ENCODE results near the gene MERTK. TPM values are rescaled to one million over a fixed set of nuclear protein-coding genes. Genes with fewer than 3 reads are reported as not detected.

Gene MERTK
- total RNA-seq, result 1.0 and 2.7 TPM in 2 replicates

GRCh38 chr2:111897924-111898702 lies at the start of gene MERTK:
TSS of gene MERTK (plus strand) at chr2:111898607. CDS start at chr2:111898736, 129 bp downstream.

DNA sequence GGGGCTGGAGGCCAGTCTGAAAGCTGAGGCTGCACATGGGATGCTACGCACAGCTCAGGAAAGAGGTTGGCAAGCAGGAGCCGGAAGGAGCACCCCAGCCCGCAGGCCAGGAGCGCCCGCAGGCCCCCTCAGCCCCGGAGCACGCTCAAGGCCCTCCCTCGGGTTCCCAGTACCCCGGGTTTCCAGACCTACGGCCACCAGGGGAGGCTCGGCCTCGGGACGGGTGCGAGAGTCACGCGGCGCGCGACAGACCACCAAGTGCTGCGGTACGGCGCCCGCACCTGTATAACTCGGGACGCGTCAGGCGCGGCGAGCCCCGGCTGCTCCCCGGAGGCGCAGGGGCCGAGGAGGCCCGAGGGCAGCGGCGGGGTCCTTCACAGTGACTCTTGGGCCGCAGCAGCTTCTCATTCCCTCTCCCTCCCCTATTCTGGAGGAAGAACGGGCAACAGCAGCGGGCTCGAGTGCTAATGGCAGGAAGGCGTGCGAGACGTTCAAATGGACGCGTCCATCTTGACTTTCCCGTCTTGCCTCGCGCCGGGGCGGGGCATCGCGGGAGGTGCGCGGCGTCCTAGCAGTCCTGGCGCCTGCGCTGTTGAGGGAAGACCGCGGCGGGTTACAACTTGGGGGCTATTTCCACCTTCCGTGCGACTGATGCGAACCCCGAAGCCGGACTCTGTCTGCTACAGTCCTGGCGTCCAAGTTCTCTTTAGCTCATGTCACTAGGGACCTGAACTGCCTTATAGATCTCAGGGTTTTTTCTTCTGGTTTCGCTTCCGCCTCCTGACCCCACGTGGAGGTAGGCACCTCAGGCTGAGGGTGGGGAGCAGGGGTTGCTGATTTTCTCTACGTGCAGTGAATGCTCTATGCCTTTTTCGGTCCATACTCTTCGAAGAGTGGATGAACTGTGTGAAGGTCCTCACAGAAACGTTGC lies 14.5 kb upstream of the MERTK start, which contains the start of gene ANAPC1:
Gene ANAPC1 (minus strand): TSS at position 533 of the 931 bp plus-strand sequence. CDS start 3,368 bp downstream, outside the sequence.

DNA sequence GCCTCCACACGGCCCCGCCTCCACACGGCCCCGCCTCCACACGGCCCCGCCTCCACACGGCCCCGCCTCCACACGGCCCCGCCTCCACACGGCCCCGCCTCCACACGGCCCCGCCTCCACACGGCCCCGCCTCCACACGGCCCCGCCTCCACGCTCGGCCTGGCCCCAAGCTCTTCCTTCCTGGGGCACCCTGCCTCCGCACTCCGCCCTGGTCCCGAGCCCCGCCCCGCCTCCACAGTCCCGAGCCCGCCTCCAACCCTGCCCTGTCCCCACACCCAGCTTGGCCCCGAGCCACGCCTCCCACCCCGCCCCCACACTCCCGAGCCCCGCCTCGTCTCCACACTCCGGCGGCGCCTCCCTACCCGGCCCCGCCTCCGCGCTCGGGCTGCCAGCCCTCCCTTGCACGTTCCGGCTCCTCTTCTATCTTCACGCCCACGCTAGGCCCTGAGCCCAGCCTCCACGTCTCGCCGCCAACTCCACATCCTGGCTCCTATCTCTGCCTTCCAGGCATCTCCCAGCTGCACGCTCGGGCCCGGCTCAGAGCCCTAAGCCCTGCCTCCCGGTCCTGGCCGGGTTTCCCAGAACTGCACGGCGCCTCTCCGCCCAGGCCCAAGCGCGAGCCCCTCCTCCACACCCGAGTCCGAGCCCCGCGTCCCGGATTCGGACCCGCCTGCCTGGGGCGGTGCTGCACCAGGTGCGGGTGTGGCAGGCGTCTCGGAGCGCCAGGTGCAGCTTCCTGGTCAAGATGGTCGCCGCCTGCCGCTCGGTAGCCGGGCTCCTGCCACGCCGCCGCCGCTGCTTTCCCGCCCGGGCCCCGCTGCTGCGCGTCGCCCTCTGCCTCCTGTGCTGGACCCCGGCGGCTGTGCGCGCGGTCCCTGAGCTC lies 156.7 kb downstream of the MERTK start, which contains the start of gene TMEM87B:
Gene TMEM87B (plus strand): TSS at position 423 of the 883 bp plus-strand sequence. CDS start 323 bp downstream, at position 746.

Other genes with a start within 250 kb of the MERTK start
- gene ANAPC1, start 14.4 kb upstream of the MERTK start, total RNA-seq, result 23.2 and 28.8 TPM in 2 replicates
- gene TMEM87B, start 156.7 kb downstream of the MERTK start, total RNA-seq, result 10.6 and 27.0 TPM in 2 replicates
- gene FBLN7, start 239.8 kb downstream of the MERTK start, total RNA-seq, result 0.52 and 1.8 TPM in 2 replicates

Measured in epithelial cell of alveolus of lung (primary cell).